ENCODE data around the gene NLRP1. TPM values are rescaled to one million over a fixed set of nuclear protein-coding genes. Genes with fewer than 3 reads are reported as not detected.

The NLRP1 gene
- total and polyA plus RNA-seq, 2 of the 13 experiments (the other 11 are each of a cell fraction or from before 2014, with no cell fraction given) = 3.4 to 3.7 TPM

- TF ChIP-seq POLR2A (IDR thresholded peaks at IDR 0.05; ENCODE audit: insufficient read depth in 1 of 2, low read depth in 2 of 2, low read length in 2 of 2) (peak in 1 of 2 experiments; percentile 77; a peak in 2 of 4 replicates), POLR2AphosphoS5 (IDR thresholded peaks at IDR 0.05; ENCODE audit: low read depth, low read length) (peak; percentile 38; the same call in 1 of the 2 replicates), HNRNPH1 (optimal IDR thresholded peaks at IDR 0.05; ENCODE audit: low read depth, low read length) (peak; percentile 48), ZNF570 (CRISPR knock-in tag; IDR thresholded peaks at IDR 0.05; ENCODE audit: borderline replicate concordance) (no peak)
These were observed 98.8 kb downstream of the NLRP1 start, which contains the start of gene DERL2 (continued) for GRCh38 chr17:5485270-5486205.

- no peak overlapping the region for H3K27ac ChIP-seq (ENCODE audit: extremely low read length, insufficient read depth, low read length)
- H3K27me3 ChIP-seq (ENCODE audit: control insufficient read depth in 1 of 2, insufficient read depth in 2 of 2, low read length in 2 of 2) = no peaks in the 10 kb centered on the region; a peak in 1 of 5 replicates
- WGBS (ENCODE audit: low lambda C conversion rate) = 96% methylated on average over 4 of the region's 4 CpGs
- BruUV-seq (replicated peaks) = no TSS peak
- intact Hi-C loops (cut with micrococcal nuclease; ENCODE audit: unreplicated experiment) = no loop called here
- FAIRE-seq (no peak), ATAC-seq (no peak), DNase-seq (ENCODE audit: low spot score) (no peak)
- no peak overlapping the region for H3K4me2 ChIP-seq (ENCODE audit: low read depth, low read length)
- ChIA-PET POLR2A (no interaction called here), CTCF (ENCODE audit: low intra/inter-chr PET ratio, low total read pairs) (no interaction called here)
- H3K79me2 ChIP-seq (ENCODE audit: insufficient read depth, low read length) = peaks cover 41% of the 10 kb centered on the region
- H2AFZ ChIP-seq (ENCODE audit: low read length) = no peak overlapping the region
- no peaks in the 10 kb centered on the region for H3K9me3 ChIP-seq (ENCODE audit: low read length)
- in situ Hi-C loops (cut with HindIII; ENCODE audit: extremely low pct_ligation_motif_present, low pct_unique_long_range_greater_than_20kb) = no loop called here
- peaks cover 20 to 70% of the 10 kb centered on the region in 2 experiments for H3K36me3 ChIP-seq (replicated peaks in 1 of 2; ENCODE audit: control insufficient read depth in 1 of 2, insufficient read depth in 2 of 2, low read length in 2 of 2)
- no peak overlapping the region for H3K4me3 ChIP-seq (replicated peaks in 1 of 3; ENCODE audit: insufficient read depth in 1 of 3, low read depth in 2 of 3, low read length in 3 of 3)
- H3K4me1 ChIP-seq (ENCODE audit: insufficient read depth, low read length) = peaks cover 20% of the 10 kb centered on the region
- H3K9ac ChIP-seq (ENCODE audit: insufficient read depth, low read depth, low read length) = no peak overlapping the region
- H4K20me1 ChIP-seq (ENCODE audit: insufficient read depth, low read length) = no peaks in the 10 kb centered on the region
- no peak for TF ChIP-seq ZNF10 (CRISPR knock-in tag; IDR thresholded peaks at IDR 0.05; ENCODE audit: borderline replicate concordance, low read depth)
- no peak for TF ChIP-seq ZNF407 (CRISPR knock-in tag; IDR thresholded peaks at IDR 0.05; ENCODE audit: not compliant biosample characterization)
- TF ChIP-seq YEATS2 (CRISPR knock-in tag; IDR thresholded peaks at IDR 0.05; ENCODE audit: borderline replicate concordance) = no peak
- TF ChIP-seq ZFP41 (CRISPR knock-in tag; IDR thresholded peaks at IDR 0.05; ENCODE audit: borderline replicate concordance) = no peak
- TF ChIP-seq SNRNP70 (IDR thresholded peaks at IDR 0.05; ENCODE audit: low read depth, low read length) = no peak
- TF ChIP-seq ZNF580 (CRISPR knock-in tag; IDR thresholded peaks at IDR 0.05; ENCODE audit: borderline replicate concordance, low read depth) = no peak
- TF ChIP-seq ZNF713 (CRISPR knock-in tag; IDR thresholded peaks at IDR 0.05) = no peak
These were observed 102.9 kb downstream of the NLRP1 start for GRCh38 chr17:5481451-5481850.

Measured in HepG2 (cell line).